Activated CD4-positive, alpha-beta T cell treated with anti-CD3 and anti-CD28 coated beads, Interleukin-2, amount 10 ng/mL, durations not matched to agents 7 days and 5 days (primary cell): Measurements from ENCODE around the gene OLIG2. TPM values are rescaled to one million over a fixed set of nuclear protein-coding genes. Genes with fewer than 3 reads are reported as not detected.

Experiments
- CTCF ChIA-PET: fragments of 350-600 bp; sonication (Branson Sonifier 250); formaldehyde crosslinking; loops from one replicate; lab custom pipeline; 2021; ENCODE audit warnings: antibody characterized with exemption; lab: Charles Lee
- POLR2A ChIA-PET: fragments of 350-600 bp; sonication (Branson Sonifier 250); formaldehyde crosslinking; loops from one replicate; lab custom pipeline; 2021; ENCODE audit warnings: antibody characterized with exemption; lab: Charles Lee
- DNase-seq: peaks from one replicate; pipeline ENCODE4 v3.0.0-alpha.2; 2020
- H3K27ac Mint-ChIP-seq: one replicate; pipeline ENCODE4 v1.8.0; 2021; ENCODE audit warnings: mild to moderate bottlenecking, moderate library complexity, mixed read lengths
- H3K27me3 Mint-ChIP-seq: one replicate; pipeline ENCODE4 v1.8.0; 2021; ENCODE audit warnings: mixed read lengths
- H3K36me3 Mint-ChIP-seq: one replicate; pipeline ENCODE4 v1.8.0; 2021; ENCODE audit warnings: low read depth, mixed read lengths
- H3K4me1 Mint-ChIP-seq: one replicate; pipeline ENCODE4 v1.8.0; 2021; ENCODE audit warnings: mixed read lengths
- H3K4me3 Mint-ChIP-seq: one replicate; pipeline ENCODE4 v1.8.0; 2021; ENCODE audit warnings: mild to moderate bottlenecking, moderate library complexity, mixed read lengths
- H3K9me3 Mint-ChIP-seq: one replicate; pipeline ENCODE4 v1.8.0; 2021; ENCODE audit warnings: mixed read lengths
- total RNA-seq, 2 experiments: library from RNA; stranded (reverse); gene quantifications; one replicate each; pipeline ENCODE4 v1.2.3, GENCODE V29; 2021

OLIG2 gene
- total RNA-seq, 2 experiments from 2014 or later: not detected

- POLR2A ChIA-PET: no interaction called here
- Mint-ChIP-seq H3K4me1 (peaks cover 34% of the 10 kb centered on the region), H3K9me3 (no peaks in the 10 kb centered on the region)
Measured at GRCh38 chr21:33022489-33022827, 3.3 kb upstream of the OLIG2 start.

GRCh38 chr21:33022828-33023573 lies 2.7 kb upstream of the OLIG2 start:
- peak overlapping the region; percentile 60 for H3K4me3 Mint-ChIP-seq
- peaks cover 34% of the 10 kb centered on the region for H3K4me1 Mint-ChIP-seq
- no peak for DNase-seq
- POLR2A ChIA-PET: no interaction called here
- H3K9me3 Mint-ChIP-seq: no peaks in the 10 kb centered on the region
- peaks cover 17% of the 10 kb centered on the region for H3K36me3 Mint-ChIP-seq
- peak overlapping the region; percentile 81 for H3K27ac Mint-ChIP-seq
- peaks cover 85% of the 10 kb centered on the region for H3K27me3 Mint-ChIP-seq
- CTCF ChIA-PET: interaction anchor here (1.3 to 1.5 kb wide), 2 partner anchors 53 to 104 kb away, joined by 3 to 4 read pairs; no protein-coding TSS in a partner anchor

More at GRCh38 chr21:33022489-33022827, 3.3 kb upstream of the OLIG2 start:
- H3K27ac Mint-ChIP-seq: peak overlapping the region; percentile 81
- CTCF ChIA-PET: interaction anchor here (1.5 kb wide), 1 partner anchor 105 kb away, joined by 4 read pairs; no protein-coding TSS in a partner anchor
- peaks cover 17% of the 10 kb centered on the region for H3K36me3 Mint-ChIP-seq
- peak overlapping the region; percentile 60 for H3K4me3 Mint-ChIP-seq
- DNase-seq: no peak
- peaks cover 87% of the 10 kb centered on the region for H3K27me3 Mint-ChIP-seq

- peak overlapping the region; percentile 37 for H3K4me3 Mint-ChIP-seq
- H3K27me3 Mint-ChIP-seq: peaks cover 85% of the 10 kb centered on the region
- DNase-seq: no peak
- H3K4me1 Mint-ChIP-seq: peaks cover 39% of the 10 kb centered on the region
- peak overlapping the region; percentile 86 for H3K27ac Mint-ChIP-seq
- ChIA-PET POLR2A (no interaction called here), CTCF (interaction anchor here (1.3 kb wide), 1 partner anchor 52 kb away, joined by 3 read pairs; no protein-coding TSS in a partner anchor)
- H3K36me3 Mint-ChIP-seq: peaks cover 17% of the 10 kb centered on the region
- H3K9me3 Mint-ChIP-seq: no peaks in the 10 kb centered on the region
Measured at GRCh38 chr21:33023574-33024200, 2.0 kb upstream of the OLIG2 start.

- DNase-seq: no peak
- peaks cover 83% of the 10 kb centered on the region for H3K27me3 Mint-ChIP-seq
- POLR2A ChIA-PET: interaction anchor here (0.6 kb wide), 1 partner anchor 12 kb away, joined by 3 read pairs; no protein-coding TSS in a partner anchor
- CTCF ChIA-PET: interaction anchor here (1.3 kb wide), 1 partner anchor 52 kb away, joined by 3 read pairs; no protein-coding TSS in a partner anchor
- H3K27ac Mint-ChIP-seq: peak overlapping the region; percentile 86
- H3K36me3 Mint-ChIP-seq: peaks cover 13% of the 10 kb centered on the region
- H3K9me3 Mint-ChIP-seq: no peaks in the 10 kb centered on the region
- H3K4me3 Mint-ChIP-seq: peak overlapping the region; percentile 37
- peaks cover 37% of the 10 kb centered on the region for H3K4me1 Mint-ChIP-seq
Measured at GRCh38 chr21:33024201-33025103, 1.3 kb upstream of the OLIG2 start.

- ChIA-PET POLR2A (interaction anchor here (0.6 kb wide), 1 partner anchor 11 kb away, joined by 3 read pairs; no protein-coding TSS in a partner anchor), CTCF (interaction anchor here (0.6 to 1.3 kb wide), 2 partner anchors 34 to 85 kb away, joined by 3 to 4 read pairs; no protein-coding TSS in a partner anchor)
- DNase-seq: no peak
- Mint-ChIP-seq H3K4me3 (no peak overlapping the region), H3K27ac (peak overlapping the region; percentile 86), H3K4me1 (peaks cover 34% of the 10 kb centered on the region), H3K36me3 (peaks cover 13% of the 10 kb centered on the region), H3K27me3 (peaks cover 87% of the 10 kb centered on the region), H3K9me3 (no peaks in the 10 kb centered on the region)
Measured at GRCh38 chr21:33025106-33025488, 638 bp upstream of the OLIG2 start.

- CTCF ChIA-PET: interaction anchor here (1.1 to 1.3 kb wide), 2 partner anchors 37 to 86 kb away, joined by 4 read pairs; no protein-coding TSS in a partner anchor
- Mint-ChIP-seq H3K9me3 (no peaks in the 10 kb centered on the region), H3K4me3 (peak overlapping the region; percentile 55), H3K36me3 (peaks cover 8% of the 10 kb centered on the region), H3K27ac (peak overlapping the region; percentile 82), H3K4me1 (peaks cover 29% of the 10 kb centered on the region), H3K27me3 (peaks cover 86% of the 10 kb centered on the region)
- POLR2A ChIA-PET: no interaction called here
- DNase-seq: no peak
Measured at GRCh38 chr21:33026443-33026858, 716 bp downstream of the OLIG2 start.

GRCh38 chr21:33026878-33027400 lies 1.2 kb downstream of the OLIG2 start:
- Mint-ChIP-seq H3K4me3 (peak overlapping the region; percentile 55), H3K9me3 (no peaks in the 10 kb centered on the region), H3K27me3 (peaks cover 86% of the 10 kb centered on the region), H3K4me1 (peaks cover 29% of the 10 kb centered on the region), H3K27ac (peak overlapping the region; percentile 82), H3K36me3 (peaks cover 8% of the 10 kb centered on the region)
- POLR2A ChIA-PET: no interaction called here
- CTCF ChIA-PET: interaction anchor here (1.1 kb wide), 1 partner anchor 36 kb away, joined by 4 read pairs; no protein-coding TSS in a partner anchor
- no peak for DNase-seq

GRCh38 chr21:33027401-33028286 lies 1.9 kb downstream of the OLIG2 start:
- CTCF ChIA-PET: interaction anchor here (1.1 kb wide), 1 partner anchor 35 kb away, joined by 4 read pairs; no protein-coding TSS in a partner anchor
- H3K9me3 Mint-ChIP-seq: no peaks in the 10 kb centered on the region
- peaks cover 8% of the 10 kb centered on the region for H3K36me3 Mint-ChIP-seq
- no peak overlapping the region for H3K27ac Mint-ChIP-seq
- no peak for DNase-seq
- POLR2A ChIA-PET: no interaction called here
- H3K27me3 Mint-ChIP-seq: peaks cover 86% of the 10 kb centered on the region
- no peak overlapping the region for H3K4me3 Mint-ChIP-seq
- H3K4me1 Mint-ChIP-seq: peaks cover 28% of the 10 kb centered on the region

- CTCF ChIA-PET: no interaction called here
- no peaks in the 10 kb centered on the region for H3K9me3 Mint-ChIP-seq
- H3K36me3 Mint-ChIP-seq: peaks cover 8% of the 10 kb centered on the region
- H3K4me1 Mint-ChIP-seq: peaks cover 28% of the 10 kb centered on the region
- H3K27ac Mint-ChIP-seq: peak overlapping the region; percentile 50
- H3K4me3 Mint-ChIP-seq: peak overlapping the region; percentile 48
- H3K27me3 Mint-ChIP-seq: peaks cover 84% of the 10 kb centered on the region
- no peak for DNase-seq
- POLR2A ChIA-PET: no interaction called here
Measured at GRCh38 chr21:33028287-33028670, 2.5 kb downstream of the OLIG2 start.

- ChIA-PET POLR2A (no interaction called here), CTCF (no interaction called here)
- Mint-ChIP-seq H3K27ac (peak overlapping the region; percentile 57), H3K9me3 (no peaks in the 10 kb centered on the region), H3K27me3 (peaks cover 78% of the 10 kb centered on the region), H3K36me3 (peaks cover 8% of the 10 kb centered on the region), H3K4me1 (peaks cover 27% of the 10 kb centered on the region), H3K4me3 (no peak overlapping the region)
- DNase-seq: no peak
Measured at GRCh38 chr21:33028773-33029384, 3.1 kb downstream of the OLIG2 start.

- ChIA-PET POLR2A (no interaction called here), CTCF (no interaction called here)
- Mint-ChIP-seq H3K27me3 (peaks cover 76% of the 10 kb centered on the region), H3K9me3 (no peaks in the 10 kb centered on the region), H3K27ac (peak overlapping the region; percentile 13), H3K36me3 (peaks cover 4% of the 10 kb centered on the region), H3K4me1 (peaks cover 22% of the 10 kb centered on the region), H3K4me3 (no peak overlapping the region)
- DNase-seq: no peak
Measured at GRCh38 chr21:33029385-33029921, 3.7 kb downstream of the OLIG2 start.
